Caco-2 (cell line): ENCODE measurements around the gene SLC9A7. TPM values are rescaled to one million over a fixed set of nuclear protein-coding genes. Genes with fewer than 3 reads are reported as not detected.

Source experiments
- BruUV-seq: library from RNA; stranded (reverse); fragments of 400-500 nt; replicated peaks from 2 replicates; lab custom pipeline; 2021; lab: Mats Ljungman, UMichigan
- CTCF ChIA-PET: fragments of 300-600 bp; sonication (Branson Sonifier 250); formaldehyde crosslinking; loops from one replicate; lab custom pipeline; 2022; ENCODE audit warnings: antibody characterized with exemption; lab: Charles Lee
- POLR2A ChIA-PET: fragments of 300-600 bp; sonication (Branson Sonifier 250); formaldehyde crosslinking; loops from one replicate; lab custom pipeline; 2022; ENCODE audit warnings: antibody characterized with exemption; lab: Charles Lee
- DNase-seq, 2 experiments: peaks; one replicate each; pipeline versions ENCODE4 v3.0.0 to v3.0.0-alpha.2; 2020 to 2022
- H3K27me3 ChIP-seq: replicated peaks from 2 replicates; pipeline ENCODE4 v1.6.0; 2011; ENCODE audit warnings: low read length; ENCODE audit not compliant: control insufficient read depth, insufficient read depth
- H3K36me3 ChIP-seq: 2 replicates; pipeline ENCODE4 v1.5.1; 2011; ENCODE audit warnings: low read length; ENCODE audit not compliant: control insufficient read depth, insufficient read depth
- H3K4me1 ChIP-seq: fragments of 250-450 bp; sonication (Bioruptor Pico); 2 replicates; pipeline ENCODE4 v1.5.1; 2020; ENCODE audit warnings: mild to moderate bottlenecking
- H3K4me3 ChIP-seq: 2 replicates; pipeline ENCODE4 v1.5.1; 2011; ENCODE audit warnings: low read depth, mild to moderate bottlenecking, control low read depth, low read length
- H3K9me3 ChIP-seq: fragments of 250-450 bp; sonication (Bioruptor Pico); 2 replicates; pipeline ENCODE4 v1.5.1; 2020; ENCODE audit warnings: mild to moderate bottlenecking, moderate library complexity
- H3K27ac Mint-ChIP-seq: one replicate; pipeline ENCODE4 v1.8.0; 2022; ENCODE audit warnings: mixed read lengths; ENCODE audit not compliant: unreplicated experiment
- H3K27me3 Mint-ChIP-seq: one replicate; pipeline ENCODE4 v1.8.0; 2022; ENCODE audit warnings: mixed read lengths; ENCODE audit not compliant: insufficient read depth, unreplicated experiment
- H3K36me3 Mint-ChIP-seq: one replicate; pipeline ENCODE4 v1.8.0; 2022; ENCODE audit warnings: mild to moderate bottlenecking, mixed read lengths; ENCODE audit not compliant: insufficient read depth, unreplicated experiment
- H3K4me1 Mint-ChIP-seq: one replicate; pipeline ENCODE4 v1.8.0; 2022; ENCODE audit warnings: low read depth, mixed read lengths; ENCODE audit not compliant: unreplicated experiment
- H3K4me3 Mint-ChIP-seq: one replicate; pipeline ENCODE4 v1.8.0; 2022; ENCODE audit warnings: mild to moderate bottlenecking, moderate library complexity, mixed read lengths; ENCODE audit not compliant: unreplicated experiment
- H3K9me3 Mint-ChIP-seq: one replicate; pipeline ENCODE4 v1.8.0; 2022; ENCODE audit warnings: mixed read lengths; ENCODE audit not compliant: unreplicated experiment
- CTCF ChIP-seq, 2 experiments: fragments of 200-600 bp in 1 of 2; IDR thresholded peaks; 1 replicate in 1 of 2; 2 replicates in 1 of 2; pipeline versions ENCODE4 v1.5.1 to v1.8.0; 2011 to 2022; ENCODE audit warnings: antibody characterized with exemption in 1 of 2, control low read depth in 1 of 2, inconsistent platforms in 1 of 2, low read depth in 1 of 2, low read length in 1 of 2, mild to moderate bottlenecking in 1 of 2, moderate library complexity in 1 of 2; ENCODE audit not compliant: insufficient read depth in 1 of 2, severe bottlenecking in 1 of 2, unreplicated experiment in 1 of 2
- intact Hi-C: fragments of 100-400 bp; cut with micrococcal nuclease; formaldehyde crosslinking; loops from one replicate; pipeline ENCODE4 v1.10.0; 2022; ENCODE audit not compliant: unreplicated experiment
- total RNA-seq: library from RNA; stranded (reverse); gene quantifications from 2 replicates; pipeline ENCODE4 v1.2.3, GENCODE V29; 2022

SLC9A7 gene
- total RNA-seq, 1 experiment from 2014 or later, result 20.1 TPM

GRCh38 chrX:46755671-46756070 is 3.2 kb downstream of the SLC9A7 start:
- CTCF ChIA-PET, result no interaction called here

GRCh38 chrX:46754586-46755061 is 4.3 kb downstream of the SLC9A7 start:
- ChIA-PET CTCF (no interaction called here), POLR2A (no interaction called here)
- no peak overlapping the region for H3K27ac Mint-ChIP-seq
- no peaks in the 10 kb centered on the region for H3K4me1 Mint-ChIP-seq
- BruUV-seq, result no TSS peak
- no peaks in the 10 kb centered on the region for H3K27me3 Mint-ChIP-seq
- H3K9me3 Mint-ChIP-seq, result no peaks in the 10 kb centered on the region
- Histone ChIP-seq H3K9me3 (no peaks in the 10 kb centered on the region), H3K36me3 (no peaks in the 10 kb centered on the region), H3K4me1 (peaks cover 2% of the 10 kb centered on the region; the same call in 1 of the 2 replicates), H3K27me3 (no peaks in the 10 kb centered on the region), H3K4me3 (no peak overlapping the region)
- H3K4me3 Mint-ChIP-seq, result no peak overlapping the region
- no peak for TF ChIP-seq CTCF (IDR thresholded peaks at IDR 0.05; ENCODE audit: insufficient read depth in 1 of 2, low read depth in 1 of 2, low read length in 1 of 2, severe bottlenecking in 1 of 2, unreplicated experiment in 1 of 2)
- DNase-seq, result no peak
- intact Hi-C loops, result loop anchor here (5.0 kb wide), 1 partner anchor 223 kb away; no protein-coding TSS in a partner anchor
- peaks cover 10% of the 10 kb centered on the region for H3K36me3 Mint-ChIP-seq

More at GRCh38 chrX:46755671-46756070, 3.2 kb downstream of the SLC9A7 start:
- Mint-ChIP-seq H3K27ac (no peak overlapping the region), H3K36me3 (peaks cover 10% of the 10 kb centered on the region), H3K27me3 (no peaks in the 10 kb centered on the region), H3K9me3 (no peaks in the 10 kb centered on the region), H3K4me1 (no peaks in the 10 kb centered on the region), H3K4me3 (no peak overlapping the region)
- no peaks in the 10 kb centered on the region for H3K27me3 ChIP-seq
- DNase-seq, result no peak
- intact Hi-C loops, result loop anchor here (5.0 kb wide), 1 partner anchor 222 kb away; no protein-coding TSS in a partner anchor
- POLR2A ChIA-PET, result no interaction called here
- no peak overlapping the region for H3K4me3 ChIP-seq
- TF ChIP-seq CTCF (IDR thresholded peaks at IDR 0.05; ENCODE audit: insufficient read depth in 1 of 2, low read depth in 1 of 2, low read length in 1 of 2, severe bottlenecking in 1 of 2, unreplicated experiment in 1 of 2), result no peak
- BruUV-seq, result no TSS peak
- no peaks in the 10 kb centered on the region for H3K36me3 ChIP-seq
- H3K4me1 ChIP-seq, result peaks cover 9% of the 10 kb centered on the region; the same call in 1 of the 2 replicates
- no peaks in the 10 kb centered on the region for H3K9me3 ChIP-seq

- Histone ChIP-seq H3K9me3 (no peaks in the 10 kb centered on the region), H3K27me3 (no peaks in the 10 kb centered on the region), H3K4me3 (no peak overlapping the region), H3K4me1 (no peaks in the 10 kb centered on the region), H3K36me3 (no peaks in the 10 kb centered on the region)
- H3K27me3 Mint-ChIP-seq, result no peaks in the 10 kb centered on the region
- intact Hi-C loops, result no loop called here
- no peak overlapping the region for H3K27ac Mint-ChIP-seq
- ChIA-PET CTCF (no interaction called here), POLR2A (no interaction called here)
- no peak for DNase-seq
- H3K4me3 Mint-ChIP-seq, result no peak overlapping the region
- peaks cover 10% of the 10 kb centered on the region for H3K36me3 Mint-ChIP-seq
- no peaks in the 10 kb centered on the region for H3K9me3 Mint-ChIP-seq
- TF ChIP-seq CTCF (IDR thresholded peaks at IDR 0.05; ENCODE audit: insufficient read depth in 1 of 2, low read depth in 1 of 2, low read length in 1 of 2, severe bottlenecking in 1 of 2, unreplicated experiment in 1 of 2), result no peak
- BruUV-seq, result no TSS peak
- no peaks in the 10 kb centered on the region for H3K4me1 Mint-ChIP-seq
These were observed 4.9 kb downstream of the SLC9A7 start for GRCh38 chrX:46754036-46754435.
